Thyroid gland (tissue), 4 donors: Measurements from ENCODE around the gene SEMA5A.

Experiments
- POLR2A ChIP-seq, 2 donors: fragments of 450-650 bp; IDR thresholded peaks; one replicate each; pipeline ENCODE4 v1.6.1; 2017; ENCODE audit warnings: antibody characterized with exemption in 2 of 2, mild to moderate bottlenecking in 2 of 2, moderate library complexity in 1 of 2
- TF ChIP-seq, protein P1 (sequence below), 6 experiments: fragments of 200-600 bp in 3 of 6; fragments of 450-650 bp in 3 of 6; sonication (generic) in 3 of 6; IDR thresholded peaks; one replicate each; pipeline ENCODE4 v1.5.1; 2016 to 2019; ENCODE audit warnings: antibody characterized with exemption in 6 of 6, mild to moderate bottlenecking in 2 of 6, inconsistent platforms in 1 of 6, moderate library complexity in 1 of 6

DNA sequence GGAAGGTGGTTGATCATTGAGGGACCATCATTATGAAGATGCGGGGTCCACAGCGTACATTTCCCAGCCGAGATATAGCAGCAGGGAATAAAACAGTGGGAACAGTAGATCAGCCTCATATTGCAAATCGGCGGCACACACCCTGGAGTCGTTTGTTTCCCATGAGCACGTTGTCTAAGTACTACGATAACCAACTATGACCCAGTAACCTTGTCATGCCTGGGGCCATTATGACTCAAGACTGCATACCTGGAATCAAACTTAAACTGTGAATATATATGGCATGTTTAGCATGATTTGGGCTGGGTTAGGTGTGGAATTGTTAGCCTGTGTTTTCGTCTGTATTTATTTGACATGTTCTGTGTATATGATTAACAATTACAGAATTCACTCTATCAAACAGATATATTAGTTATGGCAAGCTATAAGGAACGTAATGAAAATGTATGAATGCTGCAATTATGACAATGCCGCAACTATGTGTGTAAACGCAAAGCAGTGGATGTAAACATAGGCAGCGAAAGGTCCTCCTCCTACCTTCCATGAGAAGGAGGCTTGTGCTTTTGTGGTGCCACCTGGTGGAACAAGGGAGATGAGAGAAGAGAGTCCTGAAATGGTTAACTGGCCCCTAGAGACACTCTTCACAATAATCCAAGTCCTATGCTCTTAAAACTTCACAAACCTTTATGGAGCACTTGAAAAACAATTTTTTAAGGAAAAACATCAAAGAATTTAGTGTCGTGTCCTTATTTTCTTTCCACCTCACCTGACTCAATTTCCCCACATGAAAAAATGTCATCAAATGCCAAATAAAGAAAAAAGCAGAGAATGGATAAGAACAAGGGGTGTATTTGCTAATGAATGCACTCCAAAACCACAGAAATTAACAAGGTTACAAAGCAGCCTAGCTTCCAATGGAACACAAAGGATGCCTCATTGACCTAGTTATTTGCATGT is 47.1 kb downstream of the SEMA5A start:
- TF ChIP-seq, protein P1, sequence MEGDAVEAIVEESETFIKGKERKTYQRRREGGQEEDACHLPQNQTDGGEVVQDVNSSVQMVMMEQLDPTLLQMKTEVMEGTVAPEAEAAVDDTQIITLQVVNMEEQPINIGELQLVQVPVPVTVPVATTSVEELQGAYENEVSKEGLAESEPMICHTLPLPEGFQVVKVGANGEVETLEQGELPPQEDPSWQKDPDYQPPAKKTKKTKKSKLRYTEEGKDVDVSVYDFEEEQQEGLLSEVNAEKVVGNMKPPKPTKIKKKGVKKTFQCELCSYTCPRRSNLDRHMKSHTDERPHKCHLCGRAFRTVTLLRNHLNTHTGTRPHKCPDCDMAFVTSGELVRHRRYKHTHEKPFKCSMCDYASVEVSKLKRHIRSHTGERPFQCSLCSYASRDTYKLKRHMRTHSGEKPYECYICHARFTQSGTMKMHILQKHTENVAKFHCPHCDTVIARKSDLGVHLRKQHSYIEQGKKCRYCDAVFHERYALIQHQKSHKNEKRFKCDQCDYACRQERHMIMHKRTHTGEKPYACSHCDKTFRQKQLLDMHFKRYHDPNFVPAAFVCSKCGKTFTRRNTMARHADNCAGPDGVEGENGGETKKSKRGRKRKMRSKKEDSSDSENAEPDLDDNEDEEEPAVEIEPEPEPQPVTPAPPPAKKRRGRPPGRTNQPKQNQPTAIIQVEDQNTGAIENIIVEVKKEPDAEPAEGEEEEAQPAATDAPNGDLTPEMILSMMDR (IDR thresholded peaks at IDR 0.05), result no peak
- no peak for TF ChIP-seq POLR2A (IDR thresholded peaks at IDR 0.05)
